Measurements from ENCODE around the gene MBTPS2.

MBTPS2 gene

DNA sequence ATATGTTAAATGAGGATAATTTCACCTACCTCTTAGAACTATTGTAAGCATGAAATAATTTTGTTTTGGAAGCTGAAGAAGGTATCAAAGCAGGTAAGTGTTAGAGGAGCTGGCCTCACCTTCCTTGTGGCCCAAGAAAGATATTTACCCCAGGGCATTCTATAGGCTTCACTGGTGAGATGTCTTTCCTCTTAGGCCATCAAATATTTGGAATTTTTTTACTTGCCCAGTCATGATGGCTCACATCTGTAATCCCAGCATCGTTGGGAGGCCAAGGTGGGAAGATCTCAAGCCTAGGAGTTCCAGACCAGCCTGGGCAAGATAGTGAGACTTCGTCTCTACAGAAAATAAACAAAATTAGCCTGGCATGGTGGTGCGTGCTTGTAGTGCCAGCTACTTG, 95.0 kb downstream of the MBTPS2 start:
- DNase-seq, result no peak
